Peyer's patch (tissue), 4 donors: ENCODE results near the gene USPL1. TPM values are rescaled to one million over a fixed set of nuclear protein-coding genes. Genes with fewer than 3 reads are reported as not detected.

Experiments
- DNase-seq, 3 donors: peaks; one replicate each; pipeline ENCODE4 v3.0.0-alpha.2; 2017 to 2019
- H3K27ac ChIP-seq, 4 donors: fragments of 200-600 bp; sonication (generic); one replicate each; pipeline ENCODE4 v1.5.1; 2016 to 2019
- H3K27me3 ChIP-seq, 2 donors: fragments of 200-600 bp; sonication (generic); one replicate each; pipeline ENCODE4 v1.5.1; 2019
- H3K36me3 ChIP-seq, 3 donors: fragments of 200-600 bp; sonication (generic); one replicate each; pipeline ENCODE4 v1.5.1; 2016 to 2019
- H3K4me1 ChIP-seq, 4 donors: fragments of 200-600 bp; sonication (generic); one replicate each; pipeline ENCODE4 v1.5.1; 2016 to 2019
- H3K4me3 ChIP-seq, 4 donors: fragments of 200-600 bp; sonication (generic); 1 replicate in 3 of 4; 2 replicates in 1 of 4; pipeline ENCODE4 v1.5.1; 2016 to 2019; ENCODE audit warnings: mild to moderate bottlenecking in 1 of 4
- H3K9me3 ChIP-seq, 4 donors: fragments of 200-600 bp; sonication (generic); one replicate each; pipeline ENCODE4 v1.5.1; 2016 to 2019; ENCODE audit warnings: mild to moderate bottlenecking in 1 of 4
- POLR2A ChIP-seq, 2 donors: fragments of 450-650 bp; IDR thresholded peaks; one replicate each; pipeline ENCODE4 v1.5.1; 2017; ENCODE audit warnings: antibody characterized with exemption in 2 of 2, mild to moderate bottlenecking in 2 of 2, moderate library complexity in 2 of 2
- total RNA-seq, 4 donors: library from RNA; depleted of rRNA; stranded (reverse); fragments of >200 nt; gene quantifications; one replicate each; pipeline ENCODE4 v1.1.0, GENCODE V29; 2016
- TF ChIP-seq, protein P1 (sequence below), 6 experiments: fragments of 450-650 bp in 4 of 6; fragments of 200-600 bp in 2 of 6; sonication (generic) in 1 of 6; IDR thresholded peaks; one replicate each; pipeline ENCODE4 v1.5.1; 2017 to 2019; ENCODE audit warnings: antibody characterized with exemption in 6 of 6, mild to moderate bottlenecking in 3 of 6, moderate library complexity in 1 of 6

The USPL1 gene
- total RNA-seq, 4 donors from 2014 or later = 18.1 to 42.9 (median 21.7) TPM

DNA sequence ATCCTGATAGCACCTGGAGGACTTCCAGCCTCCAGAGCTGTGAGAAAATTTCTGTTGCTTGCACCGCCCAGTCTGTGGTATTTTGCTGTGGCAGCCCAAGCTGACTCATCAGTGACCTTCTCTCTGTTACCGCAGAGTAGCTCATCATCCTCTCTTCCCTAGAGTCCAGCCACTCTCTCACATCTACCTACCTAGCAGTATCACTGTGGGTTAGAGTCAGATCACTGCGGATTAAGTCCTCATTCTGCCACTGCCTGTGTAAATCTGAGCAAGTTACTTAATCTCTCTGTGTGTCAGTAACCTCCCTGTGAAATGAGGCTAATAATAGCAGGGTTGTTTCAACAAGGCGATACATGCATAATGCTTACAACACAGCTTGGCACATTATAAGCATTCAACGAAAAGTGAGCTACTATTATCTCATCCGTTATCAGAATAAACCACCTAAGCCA, 40.3 kb upstream of the USPL1 start:
- Histone ChIP-seq H3K27ac (no peak overlapping the region), H3K9me3 (no peaks in the 10 kb centered on the region), H3K27me3 (no peaks in the 10 kb centered on the region), H3K36me3 (no peaks in the 10 kb centered on the region), H3K4me3 (no peak overlapping the region), H3K4me1 (peaks cover 0 to 4% (median 0%) of the 10 kb centered on the region in 4 donors)
- no peak for TF ChIP-seq POLR2A (IDR thresholded peaks at IDR 0.05)
- TF ChIP-seq, protein P1, sequence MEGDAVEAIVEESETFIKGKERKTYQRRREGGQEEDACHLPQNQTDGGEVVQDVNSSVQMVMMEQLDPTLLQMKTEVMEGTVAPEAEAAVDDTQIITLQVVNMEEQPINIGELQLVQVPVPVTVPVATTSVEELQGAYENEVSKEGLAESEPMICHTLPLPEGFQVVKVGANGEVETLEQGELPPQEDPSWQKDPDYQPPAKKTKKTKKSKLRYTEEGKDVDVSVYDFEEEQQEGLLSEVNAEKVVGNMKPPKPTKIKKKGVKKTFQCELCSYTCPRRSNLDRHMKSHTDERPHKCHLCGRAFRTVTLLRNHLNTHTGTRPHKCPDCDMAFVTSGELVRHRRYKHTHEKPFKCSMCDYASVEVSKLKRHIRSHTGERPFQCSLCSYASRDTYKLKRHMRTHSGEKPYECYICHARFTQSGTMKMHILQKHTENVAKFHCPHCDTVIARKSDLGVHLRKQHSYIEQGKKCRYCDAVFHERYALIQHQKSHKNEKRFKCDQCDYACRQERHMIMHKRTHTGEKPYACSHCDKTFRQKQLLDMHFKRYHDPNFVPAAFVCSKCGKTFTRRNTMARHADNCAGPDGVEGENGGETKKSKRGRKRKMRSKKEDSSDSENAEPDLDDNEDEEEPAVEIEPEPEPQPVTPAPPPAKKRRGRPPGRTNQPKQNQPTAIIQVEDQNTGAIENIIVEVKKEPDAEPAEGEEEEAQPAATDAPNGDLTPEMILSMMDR (IDR thresholded peaks at IDR 0.05) = no peak
- peak in 1 of 3 donors; percentile 58 for DNase-seq

DNA sequence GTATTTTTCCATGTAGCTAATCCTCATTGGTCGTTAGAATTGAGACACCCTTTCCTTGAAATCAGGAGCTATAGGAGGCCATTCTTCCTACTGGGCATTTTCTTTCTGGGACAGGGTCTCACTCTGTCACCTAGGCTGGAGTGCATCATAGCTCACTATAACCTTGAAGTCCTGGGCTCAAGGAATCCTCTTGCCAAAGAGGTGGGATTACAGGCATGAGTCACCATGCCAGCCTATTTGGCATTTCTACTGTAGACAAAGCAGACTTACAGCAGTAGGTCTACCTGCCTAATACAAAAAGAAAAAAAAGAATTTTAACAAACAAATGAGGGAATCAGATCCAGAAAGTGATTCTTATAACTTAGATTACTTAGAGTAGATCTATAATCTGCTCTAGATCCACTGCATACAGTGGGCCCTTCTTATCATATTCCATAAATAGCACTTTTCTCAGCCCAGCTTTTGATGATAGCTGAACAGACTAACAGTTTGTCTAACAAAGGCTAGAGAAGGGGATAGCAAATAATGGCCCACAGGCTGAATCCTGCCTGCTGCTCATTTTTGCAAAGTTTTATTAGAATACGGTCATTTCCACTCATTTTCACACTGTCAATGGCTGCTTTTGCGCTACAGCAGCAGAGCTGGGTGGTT, 36.7 kb upstream of the USPL1 start:
- peaks cover 0 to 4% (median 0%) of the 10 kb centered on the region in 4 donors for H3K4me1 ChIP-seq
- no peak overlapping the region for H3K4me3 ChIP-seq
- no peak overlapping the region for H3K27ac ChIP-seq
- no peak for DNase-seq
- no peaks in the 10 kb centered on the region for H3K27me3 ChIP-seq
- H3K9me3 ChIP-seq = no peaks in the 10 kb centered on the region
- no peaks in the 10 kb centered on the region for H3K36me3 ChIP-seq
- TF ChIP-seq, protein P1 (IDR thresholded peaks at IDR 0.05) = no peak
- no peak for TF ChIP-seq POLR2A (IDR thresholded peaks at IDR 0.05)

DNA sequence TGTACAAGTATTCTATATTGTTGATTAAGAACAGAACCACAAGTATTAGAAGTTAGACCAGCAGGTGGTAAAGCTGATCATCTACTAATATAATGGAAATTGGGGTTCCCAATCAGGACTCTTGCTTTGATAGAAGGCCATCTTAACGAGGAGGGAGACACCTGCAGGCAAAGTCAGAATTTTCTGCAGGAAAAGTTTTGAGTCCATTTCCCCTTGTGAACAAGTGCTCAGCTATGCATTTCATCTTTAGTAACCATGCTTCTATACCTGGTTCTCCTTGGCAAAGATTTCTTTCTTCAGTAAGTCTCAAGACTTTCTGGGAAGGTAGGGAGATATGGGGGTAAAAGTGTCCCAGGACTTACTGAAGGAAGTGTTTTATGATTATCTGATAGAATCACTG, 36.1 kb upstream of the USPL1 start:
- Histone ChIP-seq H3K4me1 (peaks cover 0 to under 1% (median 0%) of the 10 kb centered on the region in 4 donors), H3K27me3 (no peaks in the 10 kb centered on the region), H3K4me3 (no peak overlapping the region), H3K9me3 (no peaks in the 10 kb centered on the region), H3K36me3 (no peaks in the 10 kb centered on the region), H3K27ac (no peak overlapping the region)
- DNase-seq = no peak
- TF ChIP-seq, protein P1 (IDR thresholded peaks at IDR 0.05) = peak in 4 of 6 experiments; percentile 18 to 37 (median 31)
- TF ChIP-seq POLR2A (IDR thresholded peaks at IDR 0.05) = no peak

DNA sequence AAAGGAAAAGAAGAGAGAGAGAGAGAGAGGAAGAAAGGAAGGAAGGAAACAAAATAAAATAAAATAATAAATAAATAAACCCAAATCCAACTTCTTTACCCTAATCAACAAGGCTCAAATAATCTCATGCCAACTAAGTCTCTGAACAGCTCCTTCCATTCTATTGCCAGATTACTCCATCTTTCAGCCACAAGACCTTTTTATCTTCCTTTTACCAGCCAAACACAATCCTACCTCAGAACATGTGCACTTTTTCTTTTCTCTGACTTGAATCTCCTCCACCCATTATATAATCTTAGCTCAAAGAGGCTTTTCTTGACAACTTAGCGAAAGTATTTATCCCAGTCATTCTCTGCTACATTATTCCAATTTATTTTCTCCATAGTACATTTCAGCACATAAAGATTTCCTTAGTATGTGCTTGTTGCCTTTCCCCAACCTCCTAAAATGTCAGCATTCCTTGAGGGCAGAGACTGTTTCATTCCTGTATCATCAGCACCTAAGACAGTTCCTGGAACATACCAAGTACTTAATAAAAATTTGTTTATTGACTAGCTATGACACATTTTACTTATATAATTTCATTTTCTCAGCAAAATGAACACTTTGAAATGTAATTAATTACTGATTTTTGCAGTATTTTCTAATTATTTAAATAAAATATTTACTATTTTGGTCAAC, 33.5 kb upstream of the USPL1 start:
- Histone ChIP-seq H3K36me3 (no peaks in the 10 kb centered on the region), H3K27ac (no peak overlapping the region), H3K4me1 (no peaks in the 10 kb centered on the region), H3K9me3 (no peaks in the 10 kb centered on the region), H3K4me3 (no peak overlapping the region), H3K27me3 (no peaks in the 10 kb centered on the region)
- TF ChIP-seq, protein P1 (IDR thresholded peaks at IDR 0.05) = no peak
- no peak for DNase-seq

DNA sequence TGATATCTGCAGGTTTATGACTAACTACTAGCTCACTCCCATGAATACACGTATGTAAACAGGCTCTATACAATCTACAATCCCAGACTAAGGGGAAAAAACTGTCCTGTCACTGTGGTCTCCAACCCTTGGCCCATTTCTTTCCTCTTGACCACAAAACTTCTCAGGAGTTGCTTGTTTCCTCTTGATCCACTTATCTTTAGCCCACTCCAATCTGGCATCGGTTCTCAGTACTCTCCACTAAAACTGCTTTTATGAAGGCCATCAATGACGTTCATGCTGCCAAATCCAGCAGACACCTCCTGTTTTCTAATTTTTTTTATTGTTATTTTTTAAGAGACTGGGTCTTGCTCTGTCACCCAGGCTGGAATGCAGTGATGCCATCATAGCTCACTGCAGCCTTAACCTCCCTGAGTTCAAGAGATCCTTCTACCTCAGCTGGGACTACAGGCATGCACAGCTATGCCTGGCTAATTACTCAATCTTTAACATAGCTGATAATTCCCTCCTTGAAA, 31.9 kb upstream of the USPL1 start:
- Histone ChIP-seq H3K4me1 (no peaks in the 10 kb centered on the region), H3K36me3 (no peaks in the 10 kb centered on the region), H3K9me3 (no peaks in the 10 kb centered on the region), H3K27me3 (no peaks in the 10 kb centered on the region), H3K27ac (no peak overlapping the region), H3K4me3 (no peak overlapping the region)
- no peak for TF ChIP-seq POLR2A (IDR thresholded peaks at IDR 0.05)
- TF ChIP-seq, protein P1 (IDR thresholded peaks at IDR 0.05) = no peak
- DNase-seq = no peak
